Uterus (tissue), 4 donors: ENCODE measurements around the gene ARHGAP15. TPM values are rescaled to one million over a fixed set of nuclear protein-coding genes. Genes with fewer than 3 reads are reported as not detected.
A peak's percentile ranks its signal among the peaks of the same experiment; 100 is the strongest.

Experiments
- DNase-seq, 2 donors: peaks; one replicate each; pipeline ENCODE4 v3.0.0-alpha.2; 2019 to 2020
- H3K27ac ChIP-seq, 2 donors: fragments of 200-600 bp; sonication (generic); 1 replicate in 1 of 2; 2 replicates in 1 of 2; pipeline ENCODE4 v1.5.1; 2016 to 2018
- H3K27me3 ChIP-seq, 2 donors: fragments of 200-600 bp; sonication (generic); one replicate each; pipeline ENCODE4 v1.5.1; 2018 to 2019; ENCODE audit warnings: control low read depth in 1 of 2
- H3K36me3 ChIP-seq, 2 donors: fragments of 200-600 bp; sonication (generic); one replicate each; pipeline ENCODE4 v1.5.1; 2019; ENCODE audit warnings: control low read depth in 1 of 2
- H3K4me1 ChIP-seq, 2 donors: fragments of 200-600 bp; sonication (generic); one replicate each; pipeline ENCODE4 v1.5.1; 2018 to 2019; ENCODE audit warnings: control low read depth in 1 of 2
- H3K4me3 ChIP-seq, 2 donors: fragments of 200-600 bp; sonication (generic); 1 replicate in 1 of 2; 2 replicates in 1 of 2; pipeline ENCODE4 v1.5.1; 2018 to 2019; ENCODE audit warnings: mild to moderate bottlenecking in 1 of 2
- H3K9me3 ChIP-seq, 2 donors: fragments of 200-600 bp; sonication (generic); one replicate each; pipeline ENCODE4 v1.5.1; 2019; ENCODE audit warnings: control low read depth in 1 of 2
- CTCF ChIP-seq, 4 experiments: fragments of 200-600 bp in 2 of 4; fragments of 450-650 bp in 2 of 4; sonication (generic) in 2 of 4; IDR thresholded peaks; one replicate each; pipeline ENCODE4 v1.5.1; 2016 to 2019; ENCODE audit warnings: antibody characterized with exemption in 4 of 4, mild to moderate bottlenecking in 2 of 4, moderate library complexity in 1 of 4
- POLR2A ChIP-seq, 2 donors: fragments of 450-650 bp; IDR thresholded peaks; one replicate each; pipeline ENCODE4 v1.6.1; 2016; ENCODE audit warnings: antibody characterized with exemption in 2 of 2, mild to moderate bottlenecking in 1 of 2, moderate library complexity in 1 of 2
- intact Hi-C: fragments of 100-400 bp; cut with DNase I; formaldehyde crosslinking; loops from one replicate; pipeline ENCODE4 v1.15.1; 2023; ENCODE audit warnings: low total_unique reads
- total RNA-seq, 4 donors: library from RNA; depleted of rRNA in 3 of 4; stranded (reverse); fragments of >200 nt in 3 of 4; gene quantifications; one replicate each; pipeline versions ENCODE4 v1.1.0 to v1.2.4, GENCODE V29; 2014 to 2023
- donor health status: DM: yes; HTN: yes; CAD: no.

The ARHGAP15 gene
- total RNA-seq, 4 donors from 2014 or later = 0.88 to 28.4 (median 6.6) TPM

- Histone ChIP-seq H3K4me3 (no peak overlapping the region), H3K4me1 (no peaks in the 10 kb centered on the region), H3K36me3 (no peaks in the 10 kb centered on the region), H3K27me3 (no peaks in the 10 kb centered on the region), H3K27ac (no peak overlapping the region), H3K9me3 (no peaks in the 10 kb centered on the region)
- TF ChIP-seq POLR2A (IDR thresholded peaks at IDR 0.05) = no peak
- TF ChIP-seq CTCF (IDR thresholded peaks at IDR 0.05) = no peak
- intact Hi-C loops = no loop called here
- DNase-seq = no peak
Observed at GRCh38 chr2:143169105-143169504, 39.9 kb downstream of the ARHGAP15 start.

GRCh38 chr2:143171817-143172216 is 42.6 kb downstream of the ARHGAP15 start:
- Histone ChIP-seq H3K9me3 (no peaks in the 10 kb centered on the region), H3K4me1 (no peaks in the 10 kb centered on the region), H3K27ac (no peak overlapping the region), H3K27me3 (no peaks in the 10 kb centered on the region), H3K36me3 (no peaks in the 10 kb centered on the region), H3K4me3 (no peak overlapping the region)
- intact Hi-C loops = no loop called here
- DNase-seq = no peak
- TF ChIP-seq POLR2A (IDR thresholded peaks at IDR 0.05) (no peak), CTCF (IDR thresholded peaks at IDR 0.05) (no peak)

- no peak overlapping the region for H3K4me3 ChIP-seq
- H3K4me1 ChIP-seq = no peaks in the 10 kb centered on the region
- no peaks in the 10 kb centered on the region for H3K36me3 ChIP-seq
- intact Hi-C loops = no loop called here
- no peaks in the 10 kb centered on the region for H3K27me3 ChIP-seq
- H3K9me3 ChIP-seq = no peaks in the 10 kb centered on the region
- no peak for DNase-seq
- no peak overlapping the region for H3K27ac ChIP-seq
- TF ChIP-seq CTCF (IDR thresholded peaks at IDR 0.05) (no peak), POLR2A (IDR thresholded peaks at IDR 0.05) (no peak)
Observed at GRCh38 chr2:143175438-143175837, 46.2 kb downstream of the ARHGAP15 start.

- Histone ChIP-seq H3K4me1 (no peaks in the 10 kb centered on the region), H3K36me3 (no peaks in the 10 kb centered on the region), H3K27ac (peak overlapping the region; percentile 19 to 50), H3K4me3 (peak overlapping the region in 1 of 2 donors; percentile 30), H3K27me3 (no peaks in the 10 kb centered on the region), H3K9me3 (no peaks in the 10 kb centered on the region)
- TF ChIP-seq POLR2A (IDR thresholded peaks at IDR 0.05) = no peak
- TF ChIP-seq CTCF (IDR thresholded peaks at IDR 0.05) = no peak
- intact Hi-C loops = no loop called here
- DNase-seq = no peak
Observed at GRCh38 chr2:143176606-143177005, 47.4 kb downstream of the ARHGAP15 start.

- peak overlapping the region in 1 of 2 donors; percentile 30 for H3K4me3 ChIP-seq
- H3K4me1 ChIP-seq = no peaks in the 10 kb centered on the region
- DNase-seq = no peak
- TF ChIP-seq CTCF (IDR thresholded peaks at IDR 0.05) (no peak), POLR2A (IDR thresholded peaks at IDR 0.05) (no peak)
- H3K9me3 ChIP-seq = no peaks in the 10 kb centered on the region
- no peaks in the 10 kb centered on the region for H3K36me3 ChIP-seq
- peak overlapping the region; percentile 19 to 50 for H3K27ac ChIP-seq
- intact Hi-C loops = no loop called here
- no peaks in the 10 kb centered on the region for H3K27me3 ChIP-seq
Observed at GRCh38 chr2:143177096-143177786, 48.0 kb downstream of the ARHGAP15 start.
